Activated gamma-delta T cell treated with anti-CD3 and anti-CD28 coated beads, Interleukin-2, amount 50 U/mL, for 16 hours (primary cell): ENCODE results near the gene CFAP65.

Experiments used
- DNase-seq: peaks from one replicate; pipeline ENCODE4 v3.0.0-alpha.2; 2020; ENCODE audit warnings: low read depth

Gene CFAP65

GRCh38 chr2:219009294-219009693 is 32.0 kb downstream of the CFAP65 start:
- DNase-seq = no peak

- no peak for DNase-seq
Measured at GRCh38 chr2:219003979-219004378, 37.3 kb downstream of the CFAP65 start.

- DNase-seq = no peak
Measured at GRCh38 chr2:219003267-219003634, 38.1 kb downstream of the CFAP65 start.

GRCh38 chr2:219002395-219003266 is 38.7 kb downstream of the CFAP65 start:
- no peak for DNase-seq

GRCh38 chr2:219001577-219002394 is 39.5 kb downstream of the CFAP65 start:
- DNase-seq = no peak

- DNase-seq = no peak
Measured at GRCh38 chr2:219001100-219001576, 40.2 kb downstream of the CFAP65 start.

- no peak for DNase-seq
Measured at GRCh38 chr2:219000569-219000960, 40.8 kb downstream of the CFAP65 start.

GRCh38 chr2:218999881-219000568 is 41.3 kb downstream of the CFAP65 start:
- DNase-seq = no peak

GRCh38 chr2:218999021-218999880 is 42.1 kb downstream of the CFAP65 start:
- no peak for DNase-seq

GRCh38 chr2:218998414-218999002 is 42.8 kb downstream of the CFAP65 start:
- no peak for DNase-seq

- no peak for DNase-seq
Measured at GRCh38 chr2:218997731-218998130, 43.6 kb downstream of the CFAP65 start.

GRCh38 chr2:218996937-218997336 is 44.4 kb downstream of the CFAP65 start:
- DNase-seq = no peak

GRCh38 chr2:218995972-218996711 is 45.2 kb downstream of the CFAP65 start:
- DNase-seq = peak; percentile 67

- DNase-seq = no peak
Measured at GRCh38 chr2:218995561-218995960, 45.8 kb downstream of the CFAP65 start.

GRCh38 chr2:218993345-218994315 is 47.7 kb downstream of the CFAP65 start, which contains the start of gene CRYBA2:
TSS of gene CRYBA2 (minus strand) at chr2:218993422. CDS start at chr2:218993176, 246 bp downstream.
- DNase-seq = no peak

GRCh38 chr2:218992703-218993344 is 48.5 kb downstream of the CFAP65 start:
- no peak for DNase-seq

GRCh38 chr2:218992196-218992595 is 49.1 kb downstream of the CFAP65 start:
- no peak for DNase-seq

GRCh38 chr2:218991674-218992168 is 49.6 kb downstream of the CFAP65 start:
- DNase-seq = no peak
